HG03442 (cell line): ENCODE data around the gene NCAPG2.

Experiments used
- ATAC-seq: cut with Tn5 transposase; IDR thresholded peaks from one replicate; pipeline ENCODE4 v1.9.1; 2021; ENCODE audit warnings: mild to moderate bottlenecking, moderate library complexity; ENCODE audit not compliant: unreplicated experiment

The NCAPG2 gene

GRCh38 chr7:158583810-158584209 lies 120.8 kb downstream of the NCAPG2 start:
- no peak for ATAC-seq

- ATAC-seq = no peak
Observed at GRCh38 chr7:158583143-158583542, 121.5 kb downstream of the NCAPG2 start.

GRCh38 chr7:158582089-158582456 lies 122.5 kb downstream of the NCAPG2 start:
- ATAC-seq = no peak

- no peak for ATAC-seq
Observed at GRCh38 chr7:158581440-158582088, 123.0 kb downstream of the NCAPG2 start.
